SH-SY5Y (cell line): ENCODE results near the gene MCFD2.

Experiments
- GATA2 ChIP-seq: IDR thresholded peaks from 2 replicates; pipeline ENCODE4 v1.6.1; 2011; ENCODE audit warnings: mild to moderate bottlenecking, low read depth, low read length
- GATA3 ChIP-seq: IDR thresholded peaks from 2 replicates; pipeline ENCODE4 v1.6.1; 2011; ENCODE audit warnings: low read depth, mild to moderate bottlenecking, low read length, moderate library complexity

- no peak for TF ChIP-seq GATA2
- no peak for TF ChIP-seq GATA3
Measured at GRCh38 chr2:46960618-46961017, 45.0 kb upstream of the MCFD2 start.
